Measurements from ENCODE around the gene DKK3. TPM values are rescaled to one million over a fixed set of nuclear protein-coding genes. Genes with fewer than 3 reads are reported as not detected.

The DKK3 gene
- polyA plus RNA-seq, 1 donor from 2014 or later = 43.6 TPM

DNA sequence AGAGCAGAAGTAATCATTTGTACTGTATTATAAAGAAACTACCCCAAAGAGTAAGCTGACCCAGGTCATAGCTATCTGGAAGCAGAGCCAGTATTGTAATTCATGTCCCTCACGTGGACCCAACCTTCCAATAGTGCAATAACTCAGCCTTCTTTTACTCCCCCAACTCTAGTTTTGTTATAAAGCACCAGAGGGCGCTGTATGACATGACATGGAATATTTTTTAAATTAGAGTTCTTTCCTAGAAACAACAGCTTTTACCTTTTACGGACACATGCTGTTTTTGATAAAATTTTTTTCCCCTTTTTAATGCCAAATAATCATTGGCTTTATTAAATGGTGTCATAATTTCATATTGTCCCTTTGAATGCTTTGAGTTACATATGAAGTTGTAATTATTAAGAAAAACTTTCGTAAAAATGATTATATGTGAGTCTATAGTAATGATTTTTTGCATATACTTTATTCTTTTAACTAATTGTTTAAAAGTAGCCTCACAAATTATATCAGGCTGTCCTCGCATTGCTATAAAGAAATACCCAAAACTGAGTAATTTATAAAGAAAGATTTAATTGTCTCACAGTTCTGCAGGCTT, 76.9 kb downstream of the DKK3 start:
- Histone ChIP-seq H3K9ac (ENCODE audit: low read length) (no peak overlapping the region), H3K9me3 (ENCODE audit: low read length) (no peaks in the 10 kb centered on the region), H3K79me2 (replicated peaks; ENCODE audit: insufficient read depth, low read length) (peaks cover 5% of the 10 kb centered on the region), H3K27ac (ENCODE audit: low read length) (no peak overlapping the region), H3K4me2 (ENCODE audit: low read length) (no peak overlapping the region), H3K9me2 (ENCODE audit: insufficient read depth, low read length) (no peaks in the 10 kb centered on the region), H3K4me3 (ENCODE audit: low read length) (no peak overlapping the region), H3K27me3 (ENCODE audit: insufficient read depth, low read depth, low read length) (no peaks in the 10 kb centered on the region), H4K20me1 (ENCODE audit: insufficient read depth) (no peaks in the 10 kb centered on the region), H3K36me3 (ENCODE audit: insufficient read depth, low read length) (peaks cover 7% of the 10 kb centered on the region), H2AFZ (ENCODE audit: low read depth, low read length) (no peak overlapping the region), H3F3A (ENCODE audit: insufficient read depth, low read length, poor library complexity, severe bottlenecking) (no peaks in the 10 kb centered on the region)
- TF ChIP-seq EZH2 (IDR thresholded peaks at IDR 0.05; ENCODE audit: borderline replicate concordance, insufficient read depth, low read length, poor library complexity, severe bottlenecking) (no peak), CTCF (IDR thresholded peaks at IDR 0.05; ENCODE audit: poor library complexity, severe bottlenecking) (peak; percentile 58), RAD21 (conservative IDR thresholded peaks at IDR 0.05) (peak; percentile 54), EP300 (conservative IDR thresholded peaks at IDR 0.05; ENCODE audit: poor library complexity, severe bottlenecking) (no peak), SMC3 (conservative IDR thresholded peaks at IDR 0.05; ENCODE audit: poor library complexity) (peak; percentile 44), MXI1 (conservative IDR thresholded peaks at IDR 0.05; ENCODE audit: poor library complexity, severe bottlenecking) (no peak)
- TF ChIP-seq, protein P1, sequence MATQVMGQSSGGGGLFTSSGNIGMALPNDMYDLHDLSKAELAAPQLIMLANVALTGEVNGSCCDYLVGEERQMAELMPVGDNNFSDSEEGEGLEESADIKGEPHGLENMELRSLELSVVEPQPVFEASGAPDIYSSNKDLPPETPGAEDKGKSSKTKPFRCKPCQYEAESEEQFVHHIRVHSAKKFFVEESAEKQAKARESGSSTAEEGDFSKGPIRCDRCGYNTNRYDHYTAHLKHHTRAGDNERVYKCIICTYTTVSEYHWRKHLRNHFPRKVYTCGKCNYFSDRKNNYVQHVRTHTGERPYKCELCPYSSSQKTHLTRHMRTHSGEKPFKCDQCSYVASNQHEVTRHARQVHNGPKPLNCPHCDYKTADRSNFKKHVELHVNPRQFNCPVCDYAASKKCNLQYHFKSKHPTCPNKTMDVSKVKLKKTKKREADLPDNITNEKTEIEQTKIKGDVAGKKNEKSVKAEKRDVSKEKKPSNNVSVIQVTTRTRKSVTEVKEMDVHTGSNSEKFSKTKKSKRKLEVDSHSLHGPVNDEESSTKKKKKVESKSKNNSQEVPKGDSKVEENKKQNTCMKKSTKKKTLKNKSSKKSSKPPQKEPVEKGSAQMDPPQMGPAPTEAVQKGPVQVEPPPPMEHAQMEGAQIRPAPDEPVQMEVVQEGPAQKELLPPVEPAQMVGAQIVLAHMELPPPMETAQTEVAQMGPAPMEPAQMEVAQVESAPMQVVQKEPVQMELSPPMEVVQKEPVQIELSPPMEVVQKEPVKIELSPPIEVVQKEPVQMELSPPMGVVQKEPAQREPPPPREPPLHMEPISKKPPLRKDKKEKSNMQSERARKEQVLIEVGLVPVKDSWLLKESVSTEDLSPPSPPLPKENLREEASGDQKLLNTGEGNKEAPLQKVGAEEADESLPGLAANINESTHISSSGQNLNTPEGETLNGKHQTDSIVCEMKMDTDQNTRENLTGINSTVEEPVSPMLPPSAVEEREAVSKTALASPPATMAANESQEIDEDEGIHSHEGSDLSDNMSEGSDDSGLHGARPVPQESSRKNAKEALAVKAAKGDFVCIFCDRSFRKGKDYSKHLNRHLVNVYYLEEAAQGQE (IDR thresholded peaks at IDR 0.05; ENCODE audit: borderline replicate concordance) = no peak

DNA sequence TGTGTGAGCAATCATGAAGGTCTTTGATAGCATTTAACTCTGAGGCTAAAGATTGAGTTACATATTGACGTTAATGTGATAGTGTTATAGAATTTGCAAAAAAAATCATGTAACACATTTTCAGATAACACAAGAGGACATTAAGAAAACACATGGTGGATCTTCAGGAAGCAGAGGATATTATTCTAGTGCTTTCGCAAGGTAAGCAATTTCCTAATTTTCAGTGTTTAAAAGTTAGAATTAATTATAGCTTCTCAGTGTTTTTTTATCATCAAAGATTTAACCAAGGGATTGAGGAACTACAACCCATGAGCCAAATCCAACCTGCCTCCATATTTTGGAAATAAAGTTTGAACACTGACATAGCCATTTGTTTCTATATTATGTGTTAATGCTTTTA, 78.5 kb downstream of the DKK3 start:
- Histone ChIP-seq H2AFZ (ENCODE audit: low read depth, low read length) (no peak overlapping the region), H3K36me3 (ENCODE audit: insufficient read depth, low read length) (peaks cover 6% of the 10 kb centered on the region), H3K27ac (ENCODE audit: low read length) (no peak overlapping the region), H4K20me1 (ENCODE audit: insufficient read depth) (no peaks in the 10 kb centered on the region), H3K9me3 (ENCODE audit: low read length) (no peaks in the 10 kb centered on the region), H3F3A (ENCODE audit: insufficient read depth, low read length, poor library complexity, severe bottlenecking) (no peaks in the 10 kb centered on the region), H3K79me2 (replicated peaks; ENCODE audit: insufficient read depth, low read length) (peaks cover 5% of the 10 kb centered on the region), H3K9ac (ENCODE audit: low read length) (no peak overlapping the region), H3K9me2 (ENCODE audit: insufficient read depth, low read length) (no peaks in the 10 kb centered on the region), H3K4me3 (ENCODE audit: low read length) (no peak overlapping the region), H3K4me2 (ENCODE audit: low read length) (no peak overlapping the region), H3K27me3 (ENCODE audit: insufficient read depth, low read depth, low read length) (no peaks in the 10 kb centered on the region)
- no peak for TF ChIP-seq EP300 (conservative IDR thresholded peaks at IDR 0.05; ENCODE audit: poor library complexity, severe bottlenecking)
- no peak for TF ChIP-seq TAF1 (IDR thresholded peaks at IDR 0.05; ENCODE audit: low read depth)
- TF ChIP-seq EZH2 (IDR thresholded peaks at IDR 0.05; ENCODE audit: borderline replicate concordance, insufficient read depth, low read length, poor library complexity, severe bottlenecking) = no peak
- TF ChIP-seq CTCF (IDR thresholded peaks at IDR 0.05; ENCODE audit: poor library complexity, severe bottlenecking) = no peak
- TF ChIP-seq SMC3 (conservative IDR thresholded peaks at IDR 0.05; ENCODE audit: poor library complexity) = no peak
- TF ChIP-seq POLR2AphosphoS5 (IDR thresholded peaks at IDR 0.05) = no peak
- TF ChIP-seq, protein P1 (IDR thresholded peaks at IDR 0.05; ENCODE audit: borderline replicate concordance) = no peak
- no peak for TF ChIP-seq RAD21 (conservative IDR thresholded peaks at IDR 0.05)
- TF ChIP-seq MXI1 (conservative IDR thresholded peaks at IDR 0.05; ENCODE audit: poor library complexity, severe bottlenecking) = no peak

Measured in neural cell (in vitro differentiated cells).